ENCODE results near the gene RPS14.
"Not testable (repeated sequence)": the region's sequence is repeated elsewhere in the genome, so short reads cannot be mapped to it uniquely, and the experiment has no call there.

Gene RPS14

DNA sequence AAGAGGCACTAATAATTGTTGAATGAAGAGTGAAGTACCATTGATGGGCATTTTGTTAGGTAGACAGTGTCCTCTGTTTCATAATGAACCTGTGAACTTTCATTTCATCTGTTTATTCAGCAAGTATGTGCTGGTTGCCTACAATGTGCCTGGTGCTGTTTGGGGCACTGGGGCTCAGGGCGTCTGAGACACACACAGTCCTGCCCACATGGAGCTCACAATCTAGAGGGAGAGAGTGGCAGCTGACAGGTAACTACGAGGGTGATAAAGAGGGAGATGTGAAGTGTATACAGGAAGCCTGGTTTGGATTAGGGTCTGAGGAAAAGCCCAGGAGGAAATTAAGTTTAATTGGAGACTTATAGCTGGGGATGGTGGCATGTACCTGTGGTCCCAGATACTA lies 29.9 kb upstream of the RPS14 start:
- no peak for DNase-seq

DNA sequence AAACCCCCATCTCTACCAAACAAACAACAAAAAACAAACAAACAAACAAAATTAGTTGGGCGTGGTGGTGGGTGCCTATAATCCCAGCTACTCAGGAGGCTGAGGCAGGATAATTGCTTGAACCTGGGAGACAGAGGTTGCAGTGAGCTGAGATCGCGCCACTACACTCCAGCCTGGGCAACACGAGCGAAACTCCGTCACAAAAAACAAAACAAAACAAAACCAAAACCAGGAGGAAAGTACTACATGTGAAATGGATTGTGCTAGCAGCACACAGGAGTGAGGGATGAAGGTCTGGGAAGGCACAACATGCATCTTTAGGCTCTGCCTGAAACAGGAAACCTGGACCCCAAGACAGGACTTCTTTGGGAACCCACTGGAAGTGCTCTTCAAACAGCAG lies 27.0 kb upstream of the RPS14 start:
- not testable (repeated sequence) for DNase-seq

GRCh38 chr5:150473673-150474358 lies 24.3 kb upstream of the RPS14 start:
- no peak for DNase-seq

DNA sequence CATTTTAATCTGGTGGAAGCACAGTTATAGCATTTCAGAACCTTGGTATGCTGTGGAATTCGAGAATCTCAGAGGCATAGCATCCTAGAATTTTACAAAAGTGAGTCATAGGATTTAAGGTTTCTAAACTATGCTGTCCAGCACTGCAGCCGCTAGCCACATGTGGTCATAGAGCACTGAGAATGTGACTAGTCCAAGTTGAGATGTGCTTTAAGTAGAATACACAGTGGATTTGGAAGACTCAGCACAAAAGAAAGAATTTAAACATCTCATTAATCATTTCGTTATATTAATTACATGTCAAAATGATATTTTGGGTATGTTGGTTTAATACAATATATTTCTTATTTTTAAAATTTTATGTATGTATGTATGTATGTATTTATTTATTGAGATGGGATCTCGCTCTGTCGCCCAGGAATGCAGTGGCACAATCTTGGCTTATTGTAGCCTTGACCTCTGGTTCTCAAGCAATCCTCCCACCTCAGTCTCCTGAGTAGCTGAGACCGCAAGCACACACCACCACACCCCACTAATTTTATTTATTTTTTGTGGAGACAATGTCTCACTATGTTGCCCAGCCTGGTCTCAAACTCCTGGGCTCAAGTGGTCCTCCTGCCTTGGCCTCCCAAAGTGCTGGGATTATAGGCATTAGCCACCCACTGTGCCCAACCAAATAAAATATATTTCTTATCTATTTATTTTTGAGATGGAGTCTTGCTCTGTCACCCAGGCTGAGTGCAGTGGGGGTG lies 20.4 kb upstream of the RPS14 start:
- DNase-seq, result no peak

GRCh38 chr5:150468206-150468605 lies 18.7 kb upstream of the RPS14 start:
- no peak for DNase-seq

DNA sequence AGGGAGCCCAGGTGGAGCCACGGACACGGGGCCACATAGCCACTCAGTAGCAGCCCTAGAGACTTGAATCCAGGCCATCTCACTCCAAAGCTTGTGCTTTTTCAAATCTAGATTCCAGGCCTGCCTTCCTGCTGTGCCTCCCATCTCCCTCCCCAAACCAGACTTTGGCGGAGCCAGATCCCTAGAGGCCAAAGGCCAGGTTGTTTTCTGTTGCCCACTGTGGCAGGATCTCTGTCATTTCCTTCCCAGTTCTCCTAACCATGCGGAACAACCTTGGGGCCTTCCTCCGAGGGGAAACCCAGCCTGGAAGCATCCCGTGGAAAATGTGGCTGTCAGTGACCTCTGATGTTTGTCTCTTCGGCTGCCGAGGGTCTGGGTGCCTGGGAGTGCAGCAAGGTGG lies 16.4 kb upstream of the RPS14 start:
- DNase-seq, result no peak

GRCh38 chr5:150464554-150465012 lies 15.0 kb upstream of the RPS14 start:
- DNase-seq, result no peak

GRCh38 chr5:150461231-150461630 lies 11.7 kb upstream of the RPS14 start:
- no peak for DNase-seq

GRCh38 chr5:150460781-150461180 lies 11.2 kb upstream of the RPS14 start:
- DNase-seq, result no peak

DNA sequence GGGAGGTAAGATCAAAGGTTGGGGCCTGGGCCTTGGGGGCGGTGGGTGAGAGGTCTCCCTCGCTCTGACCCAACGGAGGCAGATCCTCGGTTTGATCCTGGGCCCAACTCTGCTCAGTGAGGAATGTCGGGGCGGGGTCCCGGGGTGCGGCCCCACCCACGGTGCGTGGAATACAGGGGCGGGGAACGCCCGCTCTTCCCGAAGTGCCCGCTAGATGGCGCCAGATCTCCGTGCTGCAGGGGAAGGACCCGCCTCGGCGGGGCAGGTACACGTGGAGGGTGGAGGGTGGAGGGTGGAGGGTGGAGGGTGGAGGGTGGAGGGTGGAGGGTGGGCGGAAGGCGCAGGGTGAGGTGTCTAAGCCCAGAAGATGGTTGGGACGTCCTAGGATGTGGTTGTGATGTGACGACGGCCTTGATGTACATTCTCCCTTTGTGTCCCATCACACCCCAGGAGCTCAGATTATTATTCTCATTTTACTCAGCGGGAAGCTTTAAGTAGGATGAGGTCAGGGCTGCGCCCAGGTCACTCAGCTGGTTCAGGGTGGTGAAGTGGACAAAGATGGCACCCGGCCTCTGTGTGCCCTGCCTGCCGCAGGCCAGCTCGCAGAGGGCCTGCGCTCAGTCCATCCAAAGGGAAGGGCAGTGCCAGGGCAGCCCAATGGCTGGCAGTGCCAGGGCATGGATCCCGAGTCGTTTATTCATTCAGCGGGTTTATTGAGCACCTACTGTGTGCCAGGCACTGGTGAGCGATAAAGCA lies 9.4 kb upstream of the RPS14 start:
- peak; percentile 89 for DNase-seq

- no peak for DNase-seq
These were observed 8.2 kb upstream of the RPS14 start for GRCh38 chr5:150457562-150458240.

DNA sequence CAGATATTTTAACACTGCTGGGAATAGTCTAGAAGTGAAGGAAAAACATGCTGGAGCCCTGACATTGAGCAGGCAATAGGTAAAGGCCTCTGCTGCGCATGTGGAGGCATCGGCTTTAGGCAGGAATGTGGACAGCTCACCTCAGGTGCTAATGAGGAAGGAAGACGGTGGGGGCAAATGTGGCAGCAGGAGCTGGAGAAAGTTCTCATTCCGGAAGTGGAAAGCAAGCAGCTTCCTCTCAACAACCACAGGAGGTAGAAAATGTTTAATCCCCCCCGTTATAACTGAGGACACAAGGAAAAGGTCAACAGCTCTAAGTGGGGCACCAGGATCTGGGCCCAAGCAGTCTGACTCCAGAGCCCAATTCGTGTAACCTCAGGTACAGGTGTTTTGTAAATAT lies 7.6 kb upstream of the RPS14 start:
- DNase-seq, result no peak

DNA sequence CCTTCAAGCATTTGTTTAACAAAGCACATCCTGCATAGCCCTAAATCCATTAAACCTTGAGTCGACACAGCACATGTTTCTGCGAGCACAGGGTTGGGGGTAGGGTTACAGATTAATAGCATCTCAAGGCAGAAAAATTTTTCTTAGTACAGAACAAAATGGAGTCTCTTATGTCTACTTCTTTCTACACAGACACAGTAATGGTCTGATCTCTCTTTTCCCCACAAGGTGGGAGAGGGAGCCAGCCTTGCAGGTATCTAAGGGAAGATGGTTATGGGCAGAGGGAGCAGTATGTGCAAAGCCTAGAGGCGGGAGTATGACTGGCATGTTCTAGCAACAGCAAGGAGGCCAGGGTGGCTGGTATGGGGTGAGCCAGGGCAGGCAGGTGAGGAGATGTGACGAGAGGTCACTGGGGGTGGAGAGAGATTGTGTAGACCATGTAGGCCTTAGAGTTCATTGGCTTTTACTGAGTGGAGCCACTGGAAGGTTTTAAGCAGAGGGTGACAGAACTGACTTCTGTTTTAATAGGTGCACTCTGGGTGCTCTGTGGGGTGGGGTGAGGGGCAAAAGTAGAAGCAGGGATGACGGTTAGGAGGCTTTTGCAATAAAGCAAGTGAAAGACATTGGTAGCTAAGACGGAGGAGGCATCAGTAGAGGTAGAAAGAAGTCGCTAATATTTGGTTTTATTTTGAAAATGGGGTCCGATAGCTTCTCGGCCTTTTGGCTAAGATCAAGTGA lies 5.1 kb upstream of the RPS14 start:
- DNase-seq, result no peak

DNA sequence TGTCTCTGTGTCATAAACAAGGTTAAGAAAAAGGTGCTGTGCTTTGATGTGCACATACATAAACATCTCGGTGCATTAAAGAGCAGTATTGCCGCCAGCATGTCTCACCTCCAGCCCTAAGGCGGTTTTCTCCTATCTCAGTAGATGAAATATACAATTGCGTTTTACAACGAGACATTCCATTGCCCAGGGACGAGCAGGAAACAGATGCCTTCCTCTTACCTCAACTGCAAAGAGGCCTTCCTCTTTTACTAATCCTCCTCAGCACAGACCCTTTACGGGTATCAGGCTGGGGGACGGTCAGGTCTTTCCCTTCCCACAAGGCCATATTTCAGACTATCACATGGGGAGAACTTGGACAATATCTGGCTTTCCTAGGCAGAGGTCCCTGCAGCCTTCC lies 4.5 kb upstream of the RPS14 start:
- not testable (repeated sequence) for DNase-seq

DNA sequence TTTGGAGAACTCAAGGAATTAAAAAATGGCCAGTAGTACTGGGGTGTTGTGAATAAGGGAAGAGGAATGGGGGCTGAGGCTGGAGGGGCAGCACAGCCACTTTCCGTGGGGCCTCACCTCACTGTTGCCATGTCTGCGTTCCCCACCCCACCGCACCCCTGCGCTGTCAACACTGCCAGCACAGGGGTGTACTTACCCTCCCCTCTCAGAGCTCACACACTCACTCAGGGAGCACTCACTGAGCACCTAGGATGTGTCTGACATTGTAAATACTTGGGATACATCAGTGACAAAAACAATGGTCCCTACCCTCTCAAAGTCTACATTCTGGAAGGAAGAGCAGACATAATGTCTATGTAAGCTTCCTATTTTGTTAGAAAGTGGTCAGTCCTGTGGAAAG lies 3.4 kb upstream of the RPS14 start:
- DNase-seq, result no peak

DNA sequence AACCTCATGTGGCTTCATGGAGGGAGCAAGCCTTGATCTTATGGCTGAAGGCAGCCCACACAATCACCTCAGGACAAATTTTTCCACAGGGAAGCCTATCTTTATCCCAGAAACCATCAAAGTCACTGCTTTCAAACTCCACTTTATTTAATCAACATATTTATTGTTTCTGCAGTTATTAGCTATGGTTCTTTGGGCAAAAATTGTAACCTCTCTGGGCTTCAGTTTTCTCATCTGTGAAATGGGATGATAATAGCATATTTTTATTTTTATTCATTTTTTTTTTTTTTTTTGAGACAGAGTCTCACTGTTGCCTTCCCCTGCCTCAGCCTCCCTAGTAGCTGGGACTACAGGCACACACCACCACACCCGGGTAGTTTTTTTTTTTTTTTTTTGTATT lies 2.1 kb upstream of the RPS14 start:
- DNase-seq, result no peak

- no peak for DNase-seq
These were observed 505 bp downstream of the RPS14 start for GRCh38 chr5:150448952-150449516.

GRCh38 chr5:150448334-150448733 lies 1.2 kb downstream of the RPS14 start:
- no peak for DNase-seq

- DNase-seq, result no peak
These were observed 2.4 kb downstream of the RPS14 start for GRCh38 chr5:150447188-150447587.

DNA sequence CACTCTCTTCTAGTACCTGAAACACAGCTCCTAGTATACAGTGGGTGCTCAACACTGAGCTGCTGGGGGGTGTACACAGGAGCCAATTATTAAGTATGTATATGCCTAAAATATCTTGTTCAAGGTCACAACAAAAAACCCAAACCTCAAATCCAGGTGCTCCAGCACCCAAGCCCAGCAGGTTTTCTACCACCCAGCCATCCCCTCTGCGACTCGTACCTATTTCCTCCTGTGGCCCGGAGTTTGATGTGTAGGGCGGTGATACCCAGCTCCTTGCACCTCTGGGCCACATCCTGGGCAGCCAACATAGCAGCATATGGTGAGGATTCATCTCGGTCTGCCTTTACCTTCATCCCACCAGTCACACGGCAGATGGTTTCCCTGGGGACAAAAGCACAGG lies 3.0 kb downstream of the RPS14 start:
- no peak for DNase-seq

GRCh38 chr5:150446088-150446487 lies 3.5 kb downstream of the RPS14 start:
- no peak for DNase-seq

DNA sequence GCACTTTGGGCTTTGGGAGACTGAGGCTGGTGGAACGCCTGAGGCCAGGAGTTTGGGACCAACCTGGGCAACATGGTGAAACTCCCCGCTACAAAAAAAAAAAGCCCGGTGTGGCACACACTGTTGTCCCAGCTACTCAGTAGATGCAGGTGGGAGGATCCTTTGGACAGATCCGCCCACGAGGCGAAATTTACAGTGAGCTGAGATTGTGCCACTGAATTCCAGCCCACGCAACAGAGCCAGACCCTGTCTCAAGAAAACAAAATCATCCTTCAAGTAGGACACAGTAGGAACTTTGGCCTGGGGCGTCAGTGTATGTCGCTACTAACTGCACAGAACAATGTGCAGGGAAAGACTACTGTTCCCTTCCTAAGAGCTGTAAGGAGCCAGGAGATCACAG lies 4.8 kb downstream of the RPS14 start:
- DNase-seq, result no peak
